NCI-H460 (cell line): ENCODE data around the gene GBX2. TPM values are rescaled to one million over a fixed set of nuclear protein-coding genes. Genes with fewer than 3 reads are reported as not detected.
"Not testable (repeated sequence)": the region's sequence is repeated elsewhere in the genome, so short reads cannot be mapped to it uniquely, and the experiment has no call there.

Experiments used
- DNase-seq: peaks from one replicate; pipeline ENCODE4 v3.0.0-alpha.2; 2016; ENCODE audit warnings: low read depth; ENCODE audit errors: extremely low read depth
- total RNA-seq: library from RNA; depleted of rRNA; stranded (reverse); fragments of >200 nt; shearing (Covaris generic); gene quantifications from 2 replicates; pipeline ENCODE4 v1.2.3, GENCODE V29; 2014

GBX2 gene
- total RNA-seq, 1 experiment from 2014 or later = 1.8 TPM

DNA sequence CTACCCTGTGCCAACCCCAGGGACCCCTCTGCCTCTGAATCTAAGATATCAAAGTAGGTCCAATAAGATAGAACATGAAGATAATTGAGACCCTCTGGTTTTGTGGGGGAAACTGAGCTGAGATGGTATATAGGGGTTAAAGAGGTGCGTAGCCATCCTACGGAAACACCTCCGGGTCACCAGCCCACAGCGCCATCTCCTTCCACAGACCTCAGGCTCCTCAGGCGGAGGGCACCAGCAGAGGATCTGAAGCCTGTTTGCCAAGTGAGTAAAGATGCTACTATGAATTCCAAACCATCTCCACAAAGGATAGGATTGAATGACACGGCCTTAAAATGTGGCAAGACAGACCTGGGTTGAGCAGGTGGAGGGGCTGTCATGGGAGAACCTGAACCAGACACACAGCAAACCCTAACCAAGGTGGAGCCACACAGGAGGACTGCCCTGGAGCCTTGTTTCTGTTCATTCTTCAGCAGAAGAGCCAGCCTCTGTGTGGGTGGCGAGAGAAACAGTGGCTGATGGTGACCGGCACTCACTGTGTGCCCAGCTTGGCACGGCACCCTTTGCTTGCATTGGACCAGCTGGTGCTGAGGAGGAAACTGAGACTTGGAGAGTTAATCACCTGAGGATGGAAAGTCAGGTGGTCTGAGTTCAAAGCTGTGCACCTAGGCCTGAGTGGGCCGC is 10.2 kb downstream of the GBX2 start:
- DNase-seq = no peak

DNA sequence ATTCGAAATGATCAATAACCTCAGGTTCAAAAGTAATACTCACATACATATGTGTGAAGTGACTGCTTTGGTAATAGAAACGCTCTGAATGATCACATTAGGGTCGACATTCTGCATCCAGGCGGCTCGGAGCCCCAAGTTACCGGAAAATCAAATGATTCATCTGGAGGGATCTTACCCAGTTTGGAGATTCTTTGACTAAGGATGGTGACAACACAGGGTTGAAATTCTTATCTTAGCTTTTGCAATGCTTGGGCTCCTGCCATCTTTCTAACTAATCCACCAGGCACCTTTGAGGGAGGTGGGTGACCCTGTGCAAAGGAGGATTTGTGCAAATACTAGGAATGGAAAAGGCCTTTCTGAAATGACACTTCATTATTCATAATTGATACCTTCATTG is 10.8 kb downstream of the GBX2 start:
- no peak for DNase-seq

DNA sequence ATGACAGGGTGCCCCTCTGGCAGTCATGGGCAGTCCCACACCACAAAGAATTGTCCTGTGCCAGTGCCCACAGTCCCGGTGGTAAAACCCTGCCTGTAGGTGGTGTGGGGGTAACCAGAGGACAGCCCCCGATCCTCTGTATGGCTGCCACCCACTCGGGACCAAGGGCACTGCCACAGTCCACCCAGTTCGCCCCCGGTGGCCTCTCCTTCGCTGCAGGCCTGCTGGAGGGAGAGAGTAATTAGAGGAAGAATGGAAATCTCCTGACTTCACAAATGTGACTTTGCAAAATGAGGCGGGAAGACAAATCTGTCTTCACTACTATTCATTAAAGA is 11.4 kb downstream of the GBX2 start:
- DNase-seq = no peak

DNA sequence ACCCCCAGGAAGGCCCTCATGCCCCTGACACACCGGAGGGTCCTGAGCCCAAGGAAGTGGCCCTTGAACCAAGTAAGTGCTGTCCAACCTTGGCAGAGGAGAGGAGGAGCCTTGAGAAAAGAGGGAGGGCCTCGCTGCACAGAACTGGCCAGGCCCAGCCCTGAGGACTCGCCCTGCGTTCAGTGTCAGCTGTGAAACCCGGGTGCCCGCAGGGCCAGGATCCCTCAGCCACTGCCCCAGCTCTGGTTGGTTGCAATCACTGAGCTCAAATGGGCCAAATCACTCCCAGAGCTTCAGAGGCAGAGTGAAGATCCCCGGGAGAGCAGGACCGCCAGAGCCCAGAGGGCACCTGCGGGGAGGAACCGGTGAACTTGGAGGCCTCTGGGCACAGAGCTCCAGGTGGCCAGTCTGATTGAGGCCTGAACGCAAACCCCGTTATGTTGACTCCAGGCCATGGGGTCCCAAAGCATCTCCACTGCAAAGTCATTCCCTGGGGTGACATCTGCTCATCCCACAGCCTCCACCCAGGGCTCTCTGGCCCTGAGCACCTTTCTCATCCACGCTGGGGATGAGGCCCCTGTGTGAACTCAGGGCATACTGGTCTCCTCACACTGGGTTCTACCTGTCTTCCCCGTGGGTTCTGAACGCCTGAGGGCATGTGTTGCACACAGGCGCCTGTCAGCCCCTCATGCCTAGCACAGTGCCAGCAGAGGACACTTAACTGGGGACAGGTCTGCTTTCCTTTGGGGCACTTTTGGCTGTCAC is 11.9 kb downstream of the GBX2 start:
- no peak for DNase-seq

DNA sequence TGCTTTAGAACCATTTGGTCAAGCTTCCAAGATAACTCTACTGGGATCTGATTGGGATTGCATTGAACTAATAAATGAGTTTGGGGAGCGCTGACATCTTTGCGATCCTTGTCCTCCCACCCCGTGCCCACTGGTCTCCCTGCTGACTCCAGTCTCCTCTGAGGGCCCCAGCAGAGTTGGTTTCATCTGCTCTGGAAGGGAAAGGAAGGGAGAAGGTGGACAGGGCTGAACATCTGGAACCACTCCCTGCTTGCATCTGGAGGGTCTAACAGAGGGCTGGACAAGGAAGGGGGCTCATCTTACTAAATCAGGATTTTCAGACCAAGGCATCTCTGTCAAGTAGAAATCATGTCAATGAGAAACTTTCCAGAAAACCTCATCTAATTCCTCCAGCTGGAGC is 12.8 kb downstream of the GBX2 start:
- DNase-seq = no peak

DNA sequence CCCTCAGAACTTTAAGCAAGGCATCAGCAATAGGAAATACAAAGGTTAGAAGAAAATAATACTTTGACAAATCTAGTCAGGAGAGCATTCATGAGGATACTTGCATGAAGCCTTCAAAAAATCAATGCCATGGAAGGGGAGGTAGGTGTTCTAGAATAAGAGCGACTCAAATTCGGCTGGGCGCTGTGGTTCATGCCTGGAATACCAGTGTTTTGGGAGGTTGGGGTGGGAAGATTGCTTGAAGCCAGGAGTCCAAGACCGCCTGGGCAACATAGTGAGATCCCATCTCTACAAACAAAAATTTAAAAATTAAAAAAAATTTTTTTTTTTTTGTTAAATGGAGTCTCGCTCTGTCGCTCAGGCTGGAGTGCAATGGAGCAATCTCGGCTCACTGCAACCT is 21.8 kb downstream of the GBX2 start:
- no peak for DNase-seq

DNA sequence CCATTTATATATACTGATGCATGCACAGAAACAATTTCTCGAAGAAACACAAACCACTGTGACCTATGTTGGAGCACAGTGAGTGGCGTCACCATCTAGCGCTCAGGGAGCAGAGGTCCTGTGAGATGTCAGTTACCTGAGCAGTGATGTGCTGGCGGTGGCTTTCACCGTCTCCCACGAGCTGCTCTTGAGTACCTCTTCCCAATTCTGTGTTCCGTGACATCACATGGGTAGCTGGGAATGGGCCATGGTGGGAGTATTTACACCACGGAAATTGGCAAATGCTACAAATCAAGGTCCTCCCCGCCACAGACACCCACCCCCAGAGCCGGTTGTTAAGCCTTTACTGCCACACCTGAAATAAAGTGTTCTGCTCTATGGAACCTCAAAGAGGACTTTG is 24.4 kb downstream of the GBX2 start:
- no peak for DNase-seq

DNA sequence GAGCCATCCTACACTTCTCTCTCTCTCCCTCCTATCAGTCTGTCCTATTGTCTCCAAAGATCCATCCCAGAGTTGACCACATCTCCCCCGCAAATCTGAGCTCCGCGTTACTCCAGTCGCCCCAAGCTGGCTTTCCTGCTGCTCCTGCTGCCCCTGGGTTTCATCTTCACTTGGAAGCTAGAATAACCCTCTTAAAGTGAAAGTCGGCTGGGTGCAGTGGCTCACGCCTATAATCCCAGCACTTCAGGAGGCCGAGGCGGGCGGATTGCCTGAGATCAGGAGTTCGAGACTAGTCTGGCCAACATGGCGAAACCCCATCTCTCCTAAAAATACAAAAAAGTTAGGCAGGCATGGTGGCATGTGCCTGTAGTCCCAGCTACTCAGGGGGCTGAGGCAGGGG is 26.6 kb downstream of the GBX2 start:
- not testable (repeated sequence) for DNase-seq

DNA sequence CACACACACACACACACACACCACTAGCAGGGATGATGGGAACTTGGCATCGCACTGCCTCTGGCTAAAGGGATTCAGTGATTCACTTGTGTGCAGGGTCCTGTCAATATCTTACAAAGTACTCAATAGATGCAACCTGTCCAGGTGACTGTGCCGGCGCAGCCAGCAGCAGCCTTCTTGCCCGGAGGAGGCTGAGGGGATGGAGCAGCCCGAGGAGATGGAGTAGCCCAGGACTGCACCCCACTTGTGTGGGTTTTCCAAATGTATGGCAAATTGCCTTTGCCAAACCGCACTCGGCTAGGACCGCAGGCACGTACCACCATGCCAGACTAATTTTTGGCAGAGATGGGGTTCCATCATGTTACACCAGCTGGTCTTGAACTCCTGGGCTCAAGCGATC is 31.1 kb downstream of the GBX2 start:
- no peak for DNase-seq

DNA sequence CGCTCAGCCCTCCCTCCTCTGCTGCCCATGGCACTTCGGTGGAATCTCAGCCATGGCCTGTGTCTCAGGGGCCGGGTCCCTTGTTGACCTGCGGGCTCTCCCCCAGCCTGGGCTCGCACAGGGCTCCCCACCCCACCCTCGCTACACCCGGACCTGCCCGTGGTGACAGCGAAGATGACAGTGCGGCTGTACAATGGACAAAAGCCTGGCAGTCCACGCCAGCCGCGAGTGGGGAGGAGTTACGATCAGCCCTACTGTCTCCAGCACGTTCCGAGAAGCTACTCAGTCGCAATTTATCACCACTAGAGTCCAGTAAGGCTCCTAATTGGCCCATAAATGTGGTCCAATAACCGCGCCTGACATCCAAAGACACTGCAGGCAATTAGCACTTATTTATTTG is 31.6 kb downstream of the GBX2 start:
- DNase-seq = no peak

DNA sequence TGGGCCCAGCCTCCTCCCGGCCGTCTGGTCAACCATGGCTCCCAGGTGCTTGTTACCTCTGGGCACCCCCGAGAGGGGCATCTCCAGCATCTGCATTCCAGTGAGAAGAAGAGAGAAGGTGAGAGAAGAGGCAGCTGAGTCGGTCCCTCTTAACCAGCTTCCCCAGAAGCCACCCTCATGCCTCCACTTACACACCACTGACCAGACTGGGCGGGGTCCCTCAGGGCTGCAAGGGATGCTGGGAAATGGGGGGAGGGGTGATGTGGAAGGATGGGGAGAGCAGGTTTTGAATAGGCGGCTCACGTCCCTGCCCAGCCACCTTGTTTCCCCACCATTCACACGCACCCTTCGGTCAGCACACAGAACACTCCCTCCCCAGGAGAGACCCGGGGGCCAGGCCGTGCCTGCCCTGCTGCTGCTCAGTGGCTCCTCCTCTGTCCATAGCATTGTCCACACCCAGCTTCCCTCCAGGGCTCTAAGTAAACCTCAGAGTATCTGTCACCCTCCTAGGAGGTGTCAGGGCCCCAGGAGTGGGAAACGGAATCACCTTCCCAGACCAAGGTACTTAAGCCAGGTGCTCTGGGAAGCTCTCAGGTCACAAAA is 34.7 kb downstream of the GBX2 start:
- DNase-seq = no peak

DNA sequence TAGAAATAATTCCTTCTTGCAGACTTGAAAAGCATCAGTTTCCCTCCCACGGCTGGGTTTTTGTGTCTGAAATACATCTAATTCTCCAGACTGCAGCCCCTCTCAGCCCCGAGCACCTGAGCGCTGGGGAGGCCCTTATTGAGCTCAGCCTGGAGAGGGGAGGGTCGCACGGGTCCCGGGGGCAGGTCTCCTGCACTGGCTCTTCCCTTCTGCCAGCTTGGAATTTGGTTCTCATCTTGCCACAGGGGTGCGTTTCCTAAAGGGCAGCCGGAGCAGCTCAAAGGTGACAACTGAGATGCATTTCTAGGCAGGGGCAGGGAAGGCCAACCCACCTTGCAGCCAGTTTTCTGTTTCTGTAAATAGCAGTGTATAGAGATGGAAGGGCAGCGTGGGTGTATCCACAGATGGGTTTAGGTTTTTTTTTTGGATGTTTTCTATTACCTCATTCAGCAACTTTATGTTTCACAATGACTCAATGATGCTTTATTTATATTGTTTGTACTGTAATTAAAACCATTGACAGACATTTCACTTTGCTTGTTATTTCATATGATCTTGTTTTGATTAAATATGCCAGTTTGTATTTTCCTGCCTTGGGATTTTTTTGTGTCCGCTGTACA is 37.0 kb downstream of the GBX2 start:
- DNase-seq = no peak

DNA sequence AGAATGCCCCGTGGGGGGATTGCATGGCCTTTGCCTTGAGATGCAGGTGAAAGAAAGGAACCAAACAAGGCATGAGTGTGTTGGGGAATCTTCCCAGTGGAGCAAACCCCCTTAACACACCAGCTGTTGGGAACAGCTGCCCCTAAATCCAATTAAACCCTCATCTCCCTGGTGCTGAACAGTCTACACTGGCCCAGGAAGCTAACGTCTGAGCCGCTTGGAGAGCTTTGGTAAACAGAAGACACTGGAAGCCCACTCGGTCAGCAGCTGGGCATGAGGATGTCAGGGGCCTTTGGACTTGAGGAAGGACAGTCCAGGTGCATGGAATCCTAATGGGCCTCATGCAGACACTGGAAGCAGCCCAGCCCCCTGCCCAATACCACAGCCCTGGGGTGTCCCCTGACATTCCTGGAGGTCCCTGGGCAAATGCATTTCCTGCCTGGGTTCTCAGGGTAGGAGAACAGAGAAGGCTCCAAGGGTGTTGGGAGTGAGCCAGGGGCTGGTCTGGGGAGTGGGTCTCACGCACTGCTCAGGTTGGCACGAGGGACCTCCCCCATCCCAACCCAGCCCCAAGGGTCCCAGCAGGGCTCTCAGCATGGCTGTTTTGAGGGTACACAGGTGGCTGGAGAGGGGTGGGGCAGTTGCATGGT is 37.7 kb downstream of the GBX2 start:
- no peak for DNase-seq

DNA sequence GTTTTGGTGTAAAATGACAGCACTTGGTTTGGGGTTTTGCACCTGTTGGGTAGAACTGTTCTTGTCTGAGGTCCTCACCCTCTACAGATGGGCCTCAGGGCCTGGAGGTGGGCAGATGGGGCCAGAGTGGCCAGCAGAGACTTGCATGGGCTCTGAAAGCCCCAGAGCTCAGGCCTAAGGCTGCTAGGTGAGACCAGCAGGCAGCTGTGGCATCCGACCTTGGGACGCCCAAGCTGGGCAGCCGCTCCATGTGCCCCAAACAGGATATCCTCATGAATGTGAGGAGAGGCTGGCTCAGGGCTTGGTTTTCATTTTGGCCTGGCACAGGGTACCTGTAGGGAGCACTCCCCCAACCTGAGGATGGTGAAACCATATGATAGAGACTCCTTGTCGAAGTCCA is 38.3 kb downstream of the GBX2 start:
- DNase-seq = no peak

DNA sequence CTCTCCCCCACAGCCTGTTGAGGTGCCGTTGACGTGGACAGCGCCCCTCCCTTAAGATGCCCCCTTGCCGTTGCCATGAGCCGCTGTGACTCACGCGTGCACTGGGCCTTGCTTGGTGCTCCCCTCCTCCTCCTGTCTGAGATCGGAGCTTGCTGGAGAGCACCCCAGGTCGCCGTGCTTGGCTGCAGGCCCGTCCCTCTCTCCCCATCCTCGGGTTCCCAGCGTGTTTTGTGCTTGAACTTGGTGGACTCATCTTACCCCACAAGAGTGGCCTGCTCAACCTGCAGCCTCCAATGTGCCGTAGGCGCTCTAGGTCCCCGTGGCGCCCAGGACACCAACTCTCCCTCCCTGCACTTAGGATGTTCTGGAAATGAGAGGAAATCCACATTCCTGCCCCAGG is 39.9 kb downstream of the GBX2 start:
- DNase-seq = no peak

DNA sequence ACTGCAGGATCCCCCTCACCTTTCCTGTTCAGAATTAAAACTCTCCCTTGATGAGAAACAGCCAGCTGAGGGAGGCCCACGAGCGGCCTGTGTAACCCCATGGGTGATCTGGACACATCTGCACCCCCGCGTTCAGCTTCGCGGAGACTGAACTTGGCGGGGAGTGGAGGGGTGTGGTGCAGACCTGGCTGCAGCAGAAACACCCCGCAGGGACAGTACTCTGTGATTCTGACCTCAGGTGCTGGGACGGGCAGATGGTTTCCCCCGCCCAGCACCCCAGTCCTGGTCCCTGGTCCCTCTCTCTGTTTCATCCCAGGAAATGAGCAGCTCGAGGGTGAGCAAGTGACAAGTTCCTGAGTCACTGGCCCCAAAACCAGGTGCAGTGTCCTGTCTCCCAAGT is 41.2 kb downstream of the GBX2 start:
- no peak for DNase-seq

DNA sequence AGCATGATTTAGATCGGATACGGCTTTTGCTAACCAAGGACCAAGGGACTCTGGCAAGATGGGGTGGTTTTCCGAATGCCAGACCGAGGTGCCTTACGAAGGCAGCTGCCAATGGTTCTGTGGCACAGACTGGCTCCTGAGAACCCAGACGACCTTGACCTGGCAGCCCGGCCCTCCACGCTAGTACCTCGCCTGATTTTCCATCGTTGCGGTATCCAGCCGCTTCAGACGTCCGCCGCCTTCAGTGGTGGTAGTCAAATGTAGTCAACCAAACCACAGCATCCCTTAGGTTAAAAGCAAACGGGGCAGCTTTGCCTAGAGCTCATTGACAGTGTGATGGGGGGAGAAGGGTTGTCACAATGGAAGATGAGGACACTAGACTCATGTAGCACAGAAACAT is 42.6 kb downstream of the GBX2 start:
- no peak for DNase-seq

DNA sequence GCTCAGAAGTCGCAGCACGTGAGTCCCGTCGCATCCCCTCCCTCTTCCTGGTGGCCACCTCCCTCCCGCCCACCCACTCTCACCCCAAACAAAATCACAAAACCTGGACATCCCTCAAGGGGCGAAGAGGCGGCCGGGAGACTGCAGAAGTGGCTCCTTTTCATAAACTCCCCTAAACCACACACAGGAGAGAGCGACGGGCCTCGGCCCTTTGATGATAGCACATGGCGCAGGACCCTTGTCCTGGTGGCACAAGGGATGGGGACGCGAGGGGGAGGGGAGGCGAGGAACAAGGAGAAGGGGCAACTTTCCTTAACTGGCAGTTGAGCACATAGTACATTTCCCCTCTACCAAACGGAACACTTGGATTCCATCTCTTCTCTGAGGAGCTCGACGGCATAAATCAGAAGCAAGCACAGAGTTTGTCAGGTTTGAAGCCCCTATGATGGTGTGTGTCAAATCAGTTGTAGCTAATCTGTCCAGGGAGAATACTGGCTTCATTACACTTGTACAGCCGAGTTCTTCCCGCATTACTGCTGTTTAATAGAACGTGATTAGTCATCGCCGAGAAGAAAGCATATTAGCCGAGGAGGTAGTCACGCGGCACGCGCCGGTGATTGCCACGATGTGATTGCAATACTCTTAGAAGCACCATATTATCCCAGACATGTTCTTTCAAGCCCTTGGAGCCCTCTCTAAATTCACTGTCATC is 43.8 kb downstream of the GBX2 start:
- no peak for DNase-seq

DNA sequence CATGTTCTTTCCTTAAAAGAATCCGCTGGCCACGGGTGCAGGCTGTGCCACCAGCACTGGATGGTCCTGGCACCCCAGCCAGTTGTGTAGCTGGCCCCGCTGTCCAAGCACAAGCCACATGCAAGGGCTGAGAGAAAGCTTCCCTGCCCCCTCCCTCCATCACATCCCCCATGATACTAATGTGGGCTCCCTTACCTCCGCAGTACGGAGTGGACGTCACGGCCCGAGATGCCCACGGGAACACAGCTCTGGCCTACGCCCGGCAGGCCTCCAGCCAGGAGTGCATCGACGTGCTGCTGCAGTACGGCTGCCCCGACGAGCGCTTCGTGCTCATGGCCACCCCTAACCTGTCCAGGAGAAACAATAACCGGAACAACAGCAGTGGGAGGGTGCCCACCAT is 44.5 kb downstream of the GBX2 start:
- DNase-seq = no peak

DNA sequence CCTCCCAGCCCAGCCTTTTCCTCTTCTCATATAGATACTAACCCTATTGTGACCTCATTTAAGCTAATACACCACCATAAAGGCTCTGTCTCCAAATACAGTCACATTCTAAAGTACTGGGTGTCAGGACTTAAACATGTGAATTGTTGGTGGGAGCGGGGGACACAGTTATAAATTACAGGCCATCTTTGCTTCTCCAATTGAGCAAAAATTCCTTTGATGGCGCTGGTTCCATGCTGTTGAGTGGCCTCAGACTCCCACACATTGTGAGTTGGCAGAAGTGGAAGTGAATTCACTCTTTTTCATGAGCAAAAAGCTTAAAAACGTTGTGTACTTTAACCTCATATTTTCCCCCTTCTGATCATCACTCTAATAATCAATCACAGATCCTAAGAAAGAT is 46.0 kb downstream of the GBX2 start:
- DNase-seq = no peak

DNA sequence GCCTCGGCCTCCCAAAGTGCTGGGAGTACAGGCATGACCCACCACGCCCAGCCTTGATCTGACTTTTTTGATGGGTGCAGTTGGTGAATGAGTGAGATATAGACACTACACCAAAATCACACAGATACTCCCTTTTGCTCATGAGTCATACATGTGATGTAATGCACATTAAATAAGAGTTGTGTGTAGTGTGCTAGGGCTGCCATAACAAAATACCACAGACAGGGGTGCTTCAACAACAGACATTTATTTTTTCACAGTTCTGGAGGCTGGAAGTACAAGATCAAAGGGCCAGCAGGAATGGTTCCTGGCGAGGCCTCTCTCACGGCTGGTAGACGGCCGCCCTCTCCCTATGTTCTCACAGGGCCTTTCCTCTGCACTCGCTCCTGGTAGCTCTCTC is 46.6 kb downstream of the GBX2 start:
- DNase-seq = no peak
